ENCODE results near the gene IL24. TPM values are rescaled to one million over a fixed set of nuclear protein-coding genes. Genes with fewer than 3 reads are reported as not detected.
A peak's percentile ranks its signal among the peaks of the same experiment; 100 is the strongest.

Gene IL24
- total RNA-seq, 2 donors from 2014 or later: not detected

- Mint-ChIP-seq H3K4me3 (no peak overlapping the region), H3K4me1 (peaks cover 23% of the 10 kb centered on the region), H3K27me3 (no peaks in the 10 kb centered on the region), H3K27ac (no peak overlapping the region), H3K36me3 (ENCODE audit: low read depth) (no peaks in the 10 kb centered on the region)
- no peaks in the 10 kb centered on the region for H3K9me3 ChIP-seq (ENCODE audit: control insufficient read depth, low read length, poor library complexity, severe bottlenecking)
- DNase-seq (no peak), ATAC-seq (no peak)
These were observed 29.0 kb downstream of the IL24 start for GRCh38 chr1:206926286-206926685.

- Mint-ChIP-seq H3K36me3 (ENCODE audit: low read depth) (no peaks in the 10 kb centered on the region), H3K27me3 (no peaks in the 10 kb centered on the region), H3K4me3 (no peak overlapping the region), H3K4me1 (peaks cover 31% of the 10 kb centered on the region), H3K27ac (peak overlapping the region; percentile 81)
- ATAC-seq (no peak), DNase-seq (no peak)
- no peaks in the 10 kb centered on the region for H3K9me3 ChIP-seq (ENCODE audit: control insufficient read depth, low read length, poor library complexity, severe bottlenecking)
These were observed 32.3 kb downstream of the IL24 start for GRCh38 chr1:206929524-206929923.

GRCh38 chr1:206930210-206930798, 33.1 kb downstream of the IL24 start:
- no peaks in the 10 kb centered on the region for H3K9me3 ChIP-seq (ENCODE audit: control insufficient read depth, low read length, poor library complexity, severe bottlenecking)
- H3K27me3 Mint-ChIP-seq: no peaks in the 10 kb centered on the region
- ATAC-seq (peak; percentile 47), DNase-seq (no peak)
- H3K4me1 Mint-ChIP-seq: peaks cover 33% of the 10 kb centered on the region
- H3K27ac Mint-ChIP-seq: peak overlapping the region; percentile 81
- no peaks in the 10 kb centered on the region for H3K36me3 Mint-ChIP-seq (ENCODE audit: low read depth)
- H3K4me3 Mint-ChIP-seq: peak overlapping the region; percentile 66

DNA sequence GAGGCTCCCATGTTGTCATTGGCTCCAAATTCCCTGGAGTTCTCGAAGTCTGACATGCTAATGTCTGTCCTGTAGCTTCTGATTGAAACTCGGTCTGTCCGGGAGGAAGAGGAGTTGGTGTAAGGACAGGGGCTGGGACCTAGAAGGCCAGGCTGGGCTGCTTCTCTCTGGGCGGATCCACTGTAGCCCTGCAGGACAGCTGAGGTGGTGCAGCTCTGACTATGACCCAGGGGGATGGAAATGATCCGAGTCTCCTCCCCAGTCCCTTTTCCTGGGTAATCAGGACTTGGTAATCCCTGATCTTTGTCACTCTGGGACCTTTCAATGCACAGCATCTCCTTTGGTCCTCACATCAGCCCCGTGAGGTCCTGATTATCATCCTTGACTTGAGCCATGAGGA, 34.5 kb downstream of the IL24 start:
- DNase-seq (no peak), ATAC-seq (no peak)
- Mint-ChIP-seq H3K27ac (peak overlapping the region; percentile 68), H3K27me3 (no peaks in the 10 kb centered on the region), H3K36me3 (ENCODE audit: low read depth) (no peaks in the 10 kb centered on the region), H3K4me1 (peaks cover 33% of the 10 kb centered on the region), H3K4me3 (no peak overlapping the region)
- H3K9me3 ChIP-seq (ENCODE audit: control insufficient read depth, low read length, poor library complexity, severe bottlenecking): no peaks in the 10 kb centered on the region

DNA sequence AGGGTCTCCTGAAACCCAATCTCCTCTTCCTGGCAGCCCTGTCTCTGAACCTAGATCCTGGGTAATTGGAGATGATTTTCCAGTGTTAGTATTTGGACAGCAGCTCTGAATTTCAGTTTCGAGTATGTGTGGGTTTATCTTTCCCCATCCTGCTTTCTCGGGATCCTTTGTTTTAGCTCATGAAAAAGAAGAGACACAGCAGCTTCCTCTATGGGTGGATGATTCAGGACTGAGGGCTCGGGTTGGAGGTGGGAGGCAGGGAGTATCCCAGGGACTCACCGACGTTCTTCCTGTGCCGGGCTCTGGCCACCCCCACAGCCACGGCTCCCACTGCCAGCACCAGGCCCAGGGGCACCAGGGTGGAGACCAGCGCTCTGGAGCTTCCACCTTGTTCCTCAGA, 34.9 kb downstream of the IL24 start:
- DNase-seq: no peak
- no peak for ATAC-seq
- H3K27ac Mint-ChIP-seq: peak overlapping the region; percentile 68
- no peaks in the 10 kb centered on the region for H3K27me3 Mint-ChIP-seq
- H3K4me3 Mint-ChIP-seq: no peak overlapping the region
- H3K9me3 ChIP-seq (ENCODE audit: control insufficient read depth, low read length, poor library complexity, severe bottlenecking): no peaks in the 10 kb centered on the region
- H3K36me3 Mint-ChIP-seq (ENCODE audit: low read depth): no peaks in the 10 kb centered on the region
- H3K4me1 Mint-ChIP-seq: peaks cover 33% of the 10 kb centered on the region

GRCh38 chr1:206933333-206933945, 36.2 kb downstream of the IL24 start:
- Mint-ChIP-seq H3K4me1 (peaks cover 33% of the 10 kb centered on the region), H3K27ac (peak overlapping the region; percentile 68), H3K27me3 (no peaks in the 10 kb centered on the region), H3K36me3 (ENCODE audit: low read depth) (no peaks in the 10 kb centered on the region), H3K4me3 (no peak overlapping the region)
- peak; percentile 47 to 66 (median 56) for DNase-seq
- no peaks in the 10 kb centered on the region for H3K9me3 ChIP-seq (ENCODE audit: control insufficient read depth, low read length, poor library complexity, severe bottlenecking)
- peak; percentile 75 for ATAC-seq

DNA sequence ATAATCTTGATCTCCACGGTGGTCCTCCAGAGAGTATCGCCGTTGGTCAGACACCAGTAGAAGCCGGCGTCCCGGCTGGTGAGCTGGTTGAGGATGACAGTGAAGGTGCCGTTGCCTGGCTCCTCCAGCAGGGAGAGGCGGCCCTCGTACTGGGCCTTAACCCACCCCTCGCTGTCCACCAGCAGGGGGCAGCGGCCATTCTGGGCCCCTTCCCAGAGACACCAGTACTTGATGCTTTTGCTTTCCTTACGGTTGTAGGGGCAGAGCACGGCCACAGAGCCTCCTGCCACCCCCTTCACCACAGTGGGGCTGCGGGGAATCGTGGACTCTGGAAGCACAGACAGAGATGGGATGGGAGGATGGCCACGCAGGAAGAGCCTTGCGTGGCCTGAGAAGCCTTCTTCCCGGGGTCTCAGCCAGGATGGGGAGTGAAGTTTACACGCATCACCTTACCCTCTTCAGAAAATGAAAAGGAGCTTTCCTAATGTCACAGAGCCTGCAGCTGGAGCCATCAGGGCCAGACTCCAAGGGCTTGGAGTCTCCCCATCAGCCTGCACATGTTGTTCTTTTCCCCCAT, 38.3 kb downstream of the IL24 start:
- H3K9me3 ChIP-seq (ENCODE audit: control insufficient read depth, low read length, poor library complexity, severe bottlenecking): no peaks in the 10 kb centered on the region
- peaks cover 23% of the 10 kb centered on the region for H3K4me1 Mint-ChIP-seq
- H3K36me3 Mint-ChIP-seq (ENCODE audit: low read depth): no peaks in the 10 kb centered on the region
- no peak overlapping the region for H3K4me3 Mint-ChIP-seq
- H3K27ac Mint-ChIP-seq: no peak overlapping the region
- ATAC-seq (peak; percentile 61), DNase-seq (peak in 1 of 3 donors; percentile 18)
- H3K27me3 Mint-ChIP-seq: no peaks in the 10 kb centered on the region

- H3K9me3 ChIP-seq (ENCODE audit: control insufficient read depth, low read length, poor library complexity, severe bottlenecking): no peaks in the 10 kb centered on the region
- ATAC-seq (no peak), DNase-seq (no peak)
- no peaks in the 10 kb centered on the region for H3K27me3 Mint-ChIP-seq
- H3K27ac Mint-ChIP-seq: no peak overlapping the region
- no peaks in the 10 kb centered on the region for H3K36me3 Mint-ChIP-seq (ENCODE audit: low read depth)
- H3K4me1 Mint-ChIP-seq: peaks cover 9% of the 10 kb centered on the region
- H3K4me3 Mint-ChIP-seq: no peak overlapping the region
These were observed 40.2 kb downstream of the IL24 start for GRCh38 chr1:206937425-206937824.

DNA sequence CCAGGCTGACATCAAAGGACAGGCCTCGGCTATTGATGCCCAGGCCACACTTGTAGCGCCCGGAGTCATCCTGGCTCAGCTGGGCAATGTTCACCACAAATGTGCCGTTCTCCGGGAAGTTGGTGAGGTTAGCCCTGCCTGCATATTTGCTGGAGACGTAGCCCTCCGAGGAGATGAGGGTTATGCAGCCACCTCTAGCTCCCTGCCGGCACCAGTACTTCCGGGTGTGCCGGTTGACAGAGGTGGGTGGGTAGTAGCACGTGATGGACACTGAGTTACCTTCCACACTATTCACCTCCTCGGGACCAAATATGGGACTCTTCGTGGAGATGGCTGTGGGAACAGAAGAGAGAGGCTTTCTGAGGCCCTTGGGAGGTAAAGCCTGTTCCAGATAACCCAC, 41.9 kb downstream of the IL24 start:
- no peak for DNase-seq
- H3K27me3 Mint-ChIP-seq: peaks cover 8% of the 10 kb centered on the region

GRCh38 chr1:206939841-206940587, 42.8 kb downstream of the IL24 start:
- H3K9me3 ChIP-seq (ENCODE audit: control insufficient read depth, low read length, poor library complexity, severe bottlenecking): no peaks in the 10 kb centered on the region
- Mint-ChIP-seq H3K36me3 (ENCODE audit: low read depth) (no peaks in the 10 kb centered on the region), H3K27me3 (peaks cover 9% of the 10 kb centered on the region), H3K4me1 (peaks cover 2% of the 10 kb centered on the region), H3K4me3 (no peak overlapping the region), H3K27ac (no peak overlapping the region)
- DNase-seq (no peak), ATAC-seq (no peak)

More for the DNA sequence above, 41.9 kb downstream of the IL24 start:
- Mint-ChIP-seq H3K27ac (no peak overlapping the region), H3K4me1 (peaks cover 2% of the 10 kb centered on the region), H3K36me3 (ENCODE audit: low read depth) (no peaks in the 10 kb centered on the region), H3K4me3 (no peak overlapping the region)
- ATAC-seq: no peak
- H3K9me3 ChIP-seq (ENCODE audit: control insufficient read depth, low read length, poor library complexity, severe bottlenecking): no peaks in the 10 kb centered on the region

- H3K27me3 Mint-ChIP-seq: peaks cover 15% of the 10 kb centered on the region
- no peak for DNase-seq
- no peak overlapping the region for H3K4me3 Mint-ChIP-seq
- H3K36me3 Mint-ChIP-seq (ENCODE audit: low read depth): no peaks in the 10 kb centered on the region
- no peaks in the 10 kb centered on the region for H3K9me3 ChIP-seq (ENCODE audit: control insufficient read depth, low read length, poor library complexity, severe bottlenecking)
- no peak overlapping the region for H3K27ac Mint-ChIP-seq
- no peaks in the 10 kb centered on the region for H3K4me1 Mint-ChIP-seq
- ATAC-seq: no peak
These were observed 43.3 kb downstream of the IL24 start for GRCh38 chr1:206940588-206940936.

DNA sequence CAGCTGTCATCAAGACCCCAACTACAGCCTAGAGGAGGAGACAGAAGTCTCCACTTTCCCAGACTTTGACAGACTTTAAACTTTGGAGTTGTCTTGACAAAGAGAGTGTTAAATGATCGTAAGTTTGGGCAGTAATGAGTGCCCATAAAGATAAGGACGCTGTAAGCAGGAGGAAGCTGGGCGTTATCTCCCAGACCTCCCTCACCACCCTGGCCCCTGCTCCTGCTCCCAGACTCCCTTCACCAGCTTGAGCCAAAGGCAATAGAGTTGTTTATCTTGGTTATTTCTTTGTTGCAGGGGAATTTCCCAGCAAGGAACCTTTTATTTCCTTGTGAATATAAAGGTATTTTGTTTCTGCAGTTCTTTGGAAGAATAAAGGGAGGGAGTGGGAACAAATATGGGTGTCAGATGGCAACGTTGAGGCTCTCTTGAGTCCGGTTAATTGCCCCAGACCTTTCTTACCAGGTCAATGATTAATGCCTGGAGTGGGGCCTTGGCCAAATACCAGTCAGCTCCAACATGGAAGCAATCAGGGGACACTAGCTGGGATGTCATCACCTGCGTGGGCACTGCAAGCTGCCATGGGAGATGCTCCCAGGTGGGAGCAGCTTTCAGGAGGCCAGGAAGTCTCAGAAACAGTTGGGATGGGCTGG, 44.6 kb downstream of the IL24 start:
- no peak overlapping the region for H3K4me3 Mint-ChIP-seq
- H3K9me3 ChIP-seq (ENCODE audit: control insufficient read depth, low read length, poor library complexity, severe bottlenecking): no peaks in the 10 kb centered on the region
- ATAC-seq (no peak), DNase-seq (no peak)
- peaks cover 2% of the 10 kb centered on the region for H3K4me1 Mint-ChIP-seq
- no peak overlapping the region for H3K27ac Mint-ChIP-seq
- H3K36me3 Mint-ChIP-seq (ENCODE audit: low read depth): no peaks in the 10 kb centered on the region
- peaks cover 24% of the 10 kb centered on the region for H3K27me3 Mint-ChIP-seq

GRCh38 chr1:206944703-206945102, 47.5 kb downstream of the IL24 start:
- H3K4me1 Mint-ChIP-seq: peaks cover 5% of the 10 kb centered on the region
- no peaks in the 10 kb centered on the region for H3K36me3 Mint-ChIP-seq (ENCODE audit: low read depth)
- H3K4me3 Mint-ChIP-seq: no peak overlapping the region
- H3K27me3 Mint-ChIP-seq: peaks cover 32% of the 10 kb centered on the region
- DNase-seq (no peak), ATAC-seq (no peak)
- no peak overlapping the region for H3K27ac Mint-ChIP-seq
- H3K9me3 ChIP-seq (ENCODE audit: control insufficient read depth, low read length, poor library complexity, severe bottlenecking): peaks cover 2% of the 10 kb centered on the region
